Transverse colon (tissue), 3 donors: ENCODE data around the gene NR1D2.

Source experiments
- POLR2A ChIP-seq: fragments of 450-650 bp; IDR thresholded peaks from one replicate; pipeline ENCODE4 v1.6.1; 2016; ENCODE audit warnings: antibody characterized with exemption, mild to moderate bottlenecking, moderate library complexity
- TF ChIP-seq, protein P1 (sequence below), 5 experiments: fragments of 200-600 bp in 3 of 5; fragments of 450-650 bp in 2 of 5; sonication (generic) in 3 of 5; IDR thresholded peaks; 1 replicate in 2 of 5; 2 replicates in 3 of 5; pipeline ENCODE4 v1.5.1; 2016 to 2017; ENCODE audit warnings: antibody characterized with exemption in 5 of 5, inconsistent platforms in 3 of 5, mild to moderate bottlenecking in 2 of 5, moderate library complexity in 1 of 5

DNA sequence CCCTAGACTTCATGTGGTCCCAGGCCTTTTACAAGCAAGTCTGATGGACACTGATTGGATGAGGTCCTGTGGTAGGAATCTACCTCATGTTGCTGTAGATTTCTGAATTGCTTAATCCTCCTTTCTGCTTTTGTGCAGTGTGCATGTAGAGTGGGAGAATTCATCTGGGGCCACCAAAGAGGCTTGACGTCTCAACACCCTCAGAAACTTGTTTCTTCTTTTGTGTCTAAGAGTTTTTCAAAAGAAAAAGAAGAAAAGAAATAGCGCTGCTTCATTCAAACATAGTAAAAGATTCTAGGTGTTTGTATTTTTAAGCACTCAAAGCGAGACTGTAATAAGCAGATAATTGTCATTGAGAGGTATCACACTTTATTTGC is 46.2 kb downstream of the NR1D2 start:
- TF ChIP-seq, protein P1, sequence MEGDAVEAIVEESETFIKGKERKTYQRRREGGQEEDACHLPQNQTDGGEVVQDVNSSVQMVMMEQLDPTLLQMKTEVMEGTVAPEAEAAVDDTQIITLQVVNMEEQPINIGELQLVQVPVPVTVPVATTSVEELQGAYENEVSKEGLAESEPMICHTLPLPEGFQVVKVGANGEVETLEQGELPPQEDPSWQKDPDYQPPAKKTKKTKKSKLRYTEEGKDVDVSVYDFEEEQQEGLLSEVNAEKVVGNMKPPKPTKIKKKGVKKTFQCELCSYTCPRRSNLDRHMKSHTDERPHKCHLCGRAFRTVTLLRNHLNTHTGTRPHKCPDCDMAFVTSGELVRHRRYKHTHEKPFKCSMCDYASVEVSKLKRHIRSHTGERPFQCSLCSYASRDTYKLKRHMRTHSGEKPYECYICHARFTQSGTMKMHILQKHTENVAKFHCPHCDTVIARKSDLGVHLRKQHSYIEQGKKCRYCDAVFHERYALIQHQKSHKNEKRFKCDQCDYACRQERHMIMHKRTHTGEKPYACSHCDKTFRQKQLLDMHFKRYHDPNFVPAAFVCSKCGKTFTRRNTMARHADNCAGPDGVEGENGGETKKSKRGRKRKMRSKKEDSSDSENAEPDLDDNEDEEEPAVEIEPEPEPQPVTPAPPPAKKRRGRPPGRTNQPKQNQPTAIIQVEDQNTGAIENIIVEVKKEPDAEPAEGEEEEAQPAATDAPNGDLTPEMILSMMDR (IDR thresholded peaks at IDR 0.05): no peak
- no peak for TF ChIP-seq POLR2A
